GM12864 (cell line): ENCODE measurements around the gene PSMB1.

Experiments
- DNase-seq: peaks from one replicate; pipeline ENCODE4 v3.0.0-alpha.2; 2011; ENCODE audit warnings: low read depth
- H3K4me3 ChIP-seq: 2 replicates; pipeline ENCODE4 v1.5.1; 2011; ENCODE audit warnings: mild to moderate bottlenecking, low read depth, low read length, control low read depth
- CTCF ChIP-seq: IDR thresholded peaks from 2 replicates; pipeline ENCODE4 v1.5.1; 2011; ENCODE audit warnings: low read depth, mild to moderate bottlenecking, moderate library complexity, low read length, control low read depth, inconsistent platforms; ENCODE audit errors: missing control alignments

Gene PSMB1

DNA sequence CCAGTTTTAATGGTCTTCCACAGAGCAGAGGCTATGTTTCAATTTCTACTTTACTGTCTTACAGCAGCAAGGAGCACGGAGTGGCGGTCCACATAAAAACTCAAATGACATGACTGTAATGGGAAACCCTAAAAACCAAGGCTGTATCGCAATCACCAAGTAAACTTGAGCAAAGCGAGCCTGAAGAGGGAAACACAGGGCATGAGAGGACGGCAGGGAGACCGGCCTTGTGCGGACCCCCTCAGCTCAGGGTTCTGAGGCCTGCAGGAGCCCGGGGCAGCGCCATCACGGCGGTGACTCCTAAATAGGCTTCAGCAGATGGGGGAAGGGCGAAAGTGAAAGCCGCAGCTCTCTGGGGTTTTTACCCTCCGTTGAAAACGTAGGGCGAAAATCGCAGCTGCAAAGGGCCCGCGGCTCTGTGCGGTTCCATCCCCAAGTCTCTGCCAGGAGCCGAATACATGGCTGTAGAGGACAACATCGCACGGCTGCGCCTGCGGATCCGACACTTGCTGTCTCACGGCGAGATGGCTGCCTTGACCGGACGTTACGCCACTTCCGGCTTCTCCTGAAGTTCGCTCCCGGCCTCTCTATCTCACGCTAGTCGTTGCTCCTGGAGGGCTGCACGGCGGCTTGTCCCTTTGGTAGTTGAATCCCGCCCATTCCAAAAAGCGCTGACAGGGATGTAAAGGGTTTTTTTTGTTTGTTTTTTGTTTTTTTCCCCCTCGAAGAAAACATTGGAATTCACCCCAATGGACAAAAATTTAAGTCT, at the start of gene PSMB1:
Gene PSMB1, minus strand, starts transcription at position 543 of the 769 bp plus-strand sequence. Its CDS starts 65 bp downstream, at position 478.
- TF ChIP-seq CTCF = no peak
- peak; percentile 78 for DNase-seq
- peak within 1 kb of the TSS; percentile 100 for H3K4me3 ChIP-seq

DNA sequence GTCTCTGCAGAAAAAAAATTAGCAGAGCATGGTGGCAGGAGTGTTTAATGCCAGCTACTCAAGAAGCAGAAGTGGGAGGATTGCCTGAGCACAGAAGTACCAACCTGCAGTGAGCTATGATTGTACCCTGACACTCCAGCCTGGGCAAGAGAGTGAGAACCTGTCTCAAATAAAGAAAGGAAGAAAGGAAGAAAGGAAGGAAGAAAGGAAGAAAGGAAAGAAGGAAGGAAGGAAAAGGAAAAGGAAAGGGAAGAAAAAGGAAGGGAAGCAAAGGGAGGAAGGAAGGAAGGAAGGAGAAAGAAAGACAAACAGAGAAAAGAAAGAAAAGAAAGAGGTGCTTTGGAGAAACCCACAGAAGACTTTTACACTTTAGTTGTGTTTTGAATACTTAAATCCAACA, 44.2 kb upstream of the PSMB1 start:
- H3K4me3 ChIP-seq = no peak overlapping the region
- no peak for DNase-seq
- TF ChIP-seq CTCF = no peak

DNA sequence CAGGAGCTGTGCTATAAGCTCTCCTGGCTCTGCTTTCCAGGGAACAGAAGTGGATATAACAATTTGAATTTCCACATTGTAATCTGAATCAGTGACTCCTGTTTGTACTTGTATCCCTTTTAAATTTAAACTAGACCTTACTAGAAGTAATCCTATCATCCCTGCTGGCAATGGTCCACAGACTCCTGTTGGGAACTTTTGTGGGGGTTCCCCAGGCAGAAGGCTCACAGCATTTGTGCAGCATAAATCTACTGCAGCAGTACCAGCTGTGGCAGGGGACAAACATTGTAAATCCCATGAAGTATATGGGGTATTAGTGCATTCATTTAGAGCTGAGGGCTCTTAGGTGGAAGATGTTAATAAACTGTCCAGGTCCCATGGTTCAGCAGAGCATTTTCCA, 43.3 kb upstream of the PSMB1 start:
- DNase-seq = no peak
- no peak overlapping the region for H3K4me3 ChIP-seq
- TF ChIP-seq CTCF = no peak

- no peak for TF ChIP-seq CTCF
- no peak for DNase-seq
- H3K4me3 ChIP-seq = no peak overlapping the region
Measured at GRCh38 chr6:170590725-170591124, 37.6 kb upstream of the PSMB1 start.

- no peak for DNase-seq
- H3K4me3 ChIP-seq = peak overlapping the region; percentile 75
- TF ChIP-seq CTCF = no peak
Measured at GRCh38 chr6:170584954-170585498, 31.9 kb upstream of the PSMB1 start.

- peak within 1 kb of the TSS; percentile 75 for H3K4me3 ChIP-seq
- no peak for TF ChIP-seq CTCF
- DNase-seq = peak; percentile 75
Measured at GRCh38 chr6:170584181-170584953, 31.3 kb upstream of the PSMB1 start, which contains the start of gene PDCD2. TSS of gene PDCD2 (minus strand) at chr6:170584637. CDS start at chr6:170584581, 56 bp downstream.
